ENCODE results near the gene CORO2B. TPM values are rescaled to one million over a fixed set of nuclear protein-coding genes. Genes with fewer than 3 reads are reported as not detected.

CORO2B gene
- total RNA-seq, 1 donor from 2014 or later, result 21.3 TPM

GRCh38 chr15:68696414-68697363 lies 117.9 kb downstream of the CORO2B start:
- H3K27me3 Mint-ChIP-seq (ENCODE audit: low read depth), result no peaks in the 10 kb centered on the region
- no peak for DNase-seq (ENCODE audit: low read depth, low spot score)
- no peaks in the 10 kb centered on the region for H3K9me3 Mint-ChIP-seq
- H3K4me3 Mint-ChIP-seq, result no peak overlapping the region
- H3K27ac Mint-ChIP-seq (ENCODE audit: unreplicated experiment), result no peak overlapping the region
- TF ChIP-seq, protein P1, sequence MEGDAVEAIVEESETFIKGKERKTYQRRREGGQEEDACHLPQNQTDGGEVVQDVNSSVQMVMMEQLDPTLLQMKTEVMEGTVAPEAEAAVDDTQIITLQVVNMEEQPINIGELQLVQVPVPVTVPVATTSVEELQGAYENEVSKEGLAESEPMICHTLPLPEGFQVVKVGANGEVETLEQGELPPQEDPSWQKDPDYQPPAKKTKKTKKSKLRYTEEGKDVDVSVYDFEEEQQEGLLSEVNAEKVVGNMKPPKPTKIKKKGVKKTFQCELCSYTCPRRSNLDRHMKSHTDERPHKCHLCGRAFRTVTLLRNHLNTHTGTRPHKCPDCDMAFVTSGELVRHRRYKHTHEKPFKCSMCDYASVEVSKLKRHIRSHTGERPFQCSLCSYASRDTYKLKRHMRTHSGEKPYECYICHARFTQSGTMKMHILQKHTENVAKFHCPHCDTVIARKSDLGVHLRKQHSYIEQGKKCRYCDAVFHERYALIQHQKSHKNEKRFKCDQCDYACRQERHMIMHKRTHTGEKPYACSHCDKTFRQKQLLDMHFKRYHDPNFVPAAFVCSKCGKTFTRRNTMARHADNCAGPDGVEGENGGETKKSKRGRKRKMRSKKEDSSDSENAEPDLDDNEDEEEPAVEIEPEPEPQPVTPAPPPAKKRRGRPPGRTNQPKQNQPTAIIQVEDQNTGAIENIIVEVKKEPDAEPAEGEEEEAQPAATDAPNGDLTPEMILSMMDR (conservative IDR thresholded peaks at IDR 0.05), result no peak
- peaks cover 42% of the 10 kb centered on the region for H3K4me1 Mint-ChIP-seq
- H3K36me3 Mint-ChIP-seq (ENCODE audit: low read depth), result peaks cover 14% of the 10 kb centered on the region

- no peak for DNase-seq (ENCODE audit: low read depth, low spot score)
- H3K4me3 Mint-ChIP-seq, result no peak overlapping the region
- TF ChIP-seq, protein P1 (conservative IDR thresholded peaks at IDR 0.05), result no peak
- H3K36me3 Mint-ChIP-seq (ENCODE audit: low read depth), result peaks cover 14% of the 10 kb centered on the region
- no peaks in the 10 kb centered on the region for H3K9me3 Mint-ChIP-seq
- peaks cover 42% of the 10 kb centered on the region for H3K4me1 Mint-ChIP-seq
- H3K27ac Mint-ChIP-seq (ENCODE audit: unreplicated experiment), result no peak overlapping the region
- H3K27me3 Mint-ChIP-seq (ENCODE audit: low read depth), result no peaks in the 10 kb centered on the region
Observed at GRCh38 chr15:68697711-68698690, 119.2 kb downstream of the CORO2B start.

GRCh38 chr15:68698708-68699107 lies 119.9 kb downstream of the CORO2B start:
- no peak overlapping the region for H3K4me3 Mint-ChIP-seq
- no peak for DNase-seq (ENCODE audit: low read depth, low spot score)

GRCh38 chr15:68699124-68699880 lies 120.5 kb downstream of the CORO2B start:
- H3K36me3 Mint-ChIP-seq (ENCODE audit: low read depth), result peaks cover 14% of the 10 kb centered on the region
- H3K27me3 Mint-ChIP-seq (ENCODE audit: low read depth), result no peaks in the 10 kb centered on the region
- TF ChIP-seq, protein P1 (conservative IDR thresholded peaks at IDR 0.05), result no peak
- peaks cover 29% of the 10 kb centered on the region for H3K4me1 Mint-ChIP-seq
- H3K4me3 Mint-ChIP-seq, result no peak overlapping the region
- no peak overlapping the region for H3K27ac Mint-ChIP-seq (ENCODE audit: unreplicated experiment)
- H3K9me3 Mint-ChIP-seq, result no peaks in the 10 kb centered on the region
- DNase-seq (ENCODE audit: low read depth, low spot score), result no peak

More at GRCh38 chr15:68698708-68699107, 119.9 kb downstream of the CORO2B start:
- no peaks in the 10 kb centered on the region for H3K9me3 Mint-ChIP-seq
- H3K27me3 Mint-ChIP-seq (ENCODE audit: low read depth), result no peaks in the 10 kb centered on the region
- peaks cover 14% of the 10 kb centered on the region for H3K36me3 Mint-ChIP-seq (ENCODE audit: low read depth)
- no peak overlapping the region for H3K27ac Mint-ChIP-seq (ENCODE audit: unreplicated experiment)
- peaks cover 35% of the 10 kb centered on the region for H3K4me1 Mint-ChIP-seq
- TF ChIP-seq, protein P1 (conservative IDR thresholded peaks at IDR 0.05), result no peak

Data from neural crest cell (in vitro differentiated cells).